Hepatocyte (in vitro differentiated cells): ENCODE data around the gene SLC25A27. TPM values are rescaled to one million over a fixed set of nuclear protein-coding genes. Genes with fewer than 3 reads are reported as not detected.

ENCODE experiments used
- DNase-seq: peaks from one replicate; pipeline ENCODE4 v3.0.0-alpha.2; 2016; ENCODE audit warnings: low spot score
- H2AFZ ChIP-seq: fragments of 200-600 bp; sonication (generic); 2 replicates; pipeline ENCODE4 v1.6.0; 2016; ENCODE audit warnings: antibody characterized with exemption, mild to moderate bottlenecking
- H3K27ac ChIP-seq: fragments of 200-600 bp; sonication (generic); 2 replicates; pipeline ENCODE4 v1.5.1; 2016; ENCODE audit warnings: mild to moderate bottlenecking
- H3K27me3 ChIP-seq: fragments of 200-600 bp; sonication (generic); 2 replicates; pipeline ENCODE4 v1.6.1; 2016
- H3K36me3 ChIP-seq: fragments of 200-600 bp; sonication (generic); replicated peaks from 2 replicates; pipeline ENCODE4 v1.5.1; 2016; ENCODE audit warnings: low read depth; ENCODE audit not compliant: insufficient read depth
- H3K4me1 ChIP-seq: fragments of 200-600 bp; sonication (generic); 2 replicates; pipeline ENCODE4 v1.5.1; 2016; ENCODE audit warnings: mild to moderate bottlenecking, moderate library complexity; ENCODE audit not compliant: insufficient read depth
- H3K4me2 ChIP-seq: fragments of 200-600 bp; sonication (generic); 2 replicates; pipeline ENCODE4 v1.6.0; 2016
- H3K4me3 ChIP-seq: fragments of 200-600 bp; sonication (generic); 2 replicates; pipeline ENCODE4 v1.5.1; 2016; ENCODE audit warnings: mild to moderate bottlenecking
- H3K79me2 ChIP-seq: fragments of 200-600 bp; sonication (generic); 2 replicates; pipeline ENCODE4 v1.6.0; 2017; ENCODE audit warnings: mild to moderate bottlenecking
- H3K9me2 ChIP-seq: fragments of 200-600 bp; sonication (generic); replicated peaks from 2 replicates; pipeline ENCODE4 v1.6.0; 2017; ENCODE audit warnings: mild to moderate bottlenecking; ENCODE audit not compliant: insufficient read depth
- H3K9me3 ChIP-seq: fragments of 200-600 bp; sonication (generic); 2 replicates; pipeline ENCODE4 v1.5.1; 2016; ENCODE audit warnings: low read depth, mild to moderate bottlenecking
- H4K20me1 ChIP-seq: fragments of 200-600 bp; sonication (generic); 2 replicates; pipeline ENCODE4 v1.6.0; 2016; ENCODE audit warnings: mild to moderate bottlenecking; ENCODE audit not compliant: insufficient read depth, poor library complexity, severe bottlenecking
- EZH2 ChIP-seq: fragments of 200-600 bp; sonication (generic); IDR thresholded peaks from 2 replicates; pipeline ENCODE4 v1.6.1; 2016; ENCODE audit warnings: antibody characterized with exemption, mild to moderate bottlenecking, borderline replicate concordance
- EZH2phosphoT487 ChIP-seq: fragments of 200-600 bp; sonication (generic); IDR thresholded peaks from one replicate; pipeline ENCODE4 v1.6.1; 2018; ENCODE audit warnings: antibody characterized with exemption, mild to moderate bottlenecking, low read depth, moderate library complexity; ENCODE audit not compliant: unreplicated experiment, severe bottlenecking
- WGBS: methylation state at CpG from one replicate; pipeline ENCODE4 v1.1.6; 2016; ENCODE audit warnings: low lambda C conversion rate; ENCODE audit errors: missing lambda C conversion rate; 5-methylcytosine and 5-hydroxymethylcytosine counted together
- polyA plus RNA-seq: library from polyadenylated mRNA; unstranded; fragments of >200 nt; fragmentation: Nextera tagmentation; extraction: Ambion mirVana; gene quantifications from 2 replicates; pipeline ENCODE4 v1.2.1, GENCODE V29; 2016
- total RNA-seq: library from RNA; depleted of rRNA; stranded (reverse); fragments of >200 nt; gene quantifications from 2 replicates; pipeline ENCODE4 v1.2.3, GENCODE V29; 2014
- TF ChIP-seq, protein P1 (sequence below): fragments of 200-600 bp; sonication (generic); IDR thresholded peaks from 2 replicates; pipeline ENCODE4 v1.5.1; 2016; ENCODE audit warnings: antibody characterized with exemption, mild to moderate bottlenecking; ENCODE audit not compliant: poor library complexity

The SLC25A27 gene
- total and polyA plus RNA-seq, 2 experiments from 2014 or later = 3.0 to 11.9 TPM

- no peak overlapping the region for H3K27ac ChIP-seq
- WGBS = 86% methylated on average over 2 of the region's 2 CpGs
Measured at GRCh38 chr6:46690141-46690755, 37.5 kb downstream of the SLC25A27 start.

DNA sequence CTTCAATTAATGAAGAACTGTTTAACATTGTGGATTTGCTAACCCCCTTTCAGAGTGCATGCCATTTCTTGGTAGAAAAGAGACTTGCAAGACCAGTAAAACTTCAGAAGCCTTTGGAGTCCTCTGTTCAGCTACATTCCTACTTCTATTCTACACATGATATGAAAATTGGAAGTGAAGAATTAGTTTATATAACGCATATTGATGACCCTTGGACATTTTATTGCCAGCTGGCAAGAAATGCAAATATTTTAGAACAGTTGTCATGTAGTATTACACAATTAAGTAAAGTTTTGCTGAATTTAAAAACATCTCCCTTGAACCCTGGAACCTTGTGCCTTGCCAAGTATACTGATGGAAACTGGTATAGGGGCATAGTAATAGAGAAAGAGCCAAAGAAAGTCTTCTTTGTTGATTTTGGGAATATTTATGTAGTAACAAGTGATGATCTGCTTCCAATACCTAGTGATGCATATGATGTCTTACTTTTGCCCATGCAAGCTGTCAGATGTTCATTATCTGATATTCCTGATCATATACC is 38.2 kb downstream of the SLC25A27 start:
- 63% methylated on average over 1 of the region's 1 CpG for WGBS
- peaks cover 4% of the 10 kb centered on the region for H3K27me3 ChIP-seq
- H4K20me1 ChIP-seq = no peaks in the 10 kb centered on the region
- DNase-seq = no peak
- H2AFZ ChIP-seq = no peak overlapping the region
- H3K9me3 ChIP-seq = no peaks in the 10 kb centered on the region
- TF ChIP-seq, protein P1, sequence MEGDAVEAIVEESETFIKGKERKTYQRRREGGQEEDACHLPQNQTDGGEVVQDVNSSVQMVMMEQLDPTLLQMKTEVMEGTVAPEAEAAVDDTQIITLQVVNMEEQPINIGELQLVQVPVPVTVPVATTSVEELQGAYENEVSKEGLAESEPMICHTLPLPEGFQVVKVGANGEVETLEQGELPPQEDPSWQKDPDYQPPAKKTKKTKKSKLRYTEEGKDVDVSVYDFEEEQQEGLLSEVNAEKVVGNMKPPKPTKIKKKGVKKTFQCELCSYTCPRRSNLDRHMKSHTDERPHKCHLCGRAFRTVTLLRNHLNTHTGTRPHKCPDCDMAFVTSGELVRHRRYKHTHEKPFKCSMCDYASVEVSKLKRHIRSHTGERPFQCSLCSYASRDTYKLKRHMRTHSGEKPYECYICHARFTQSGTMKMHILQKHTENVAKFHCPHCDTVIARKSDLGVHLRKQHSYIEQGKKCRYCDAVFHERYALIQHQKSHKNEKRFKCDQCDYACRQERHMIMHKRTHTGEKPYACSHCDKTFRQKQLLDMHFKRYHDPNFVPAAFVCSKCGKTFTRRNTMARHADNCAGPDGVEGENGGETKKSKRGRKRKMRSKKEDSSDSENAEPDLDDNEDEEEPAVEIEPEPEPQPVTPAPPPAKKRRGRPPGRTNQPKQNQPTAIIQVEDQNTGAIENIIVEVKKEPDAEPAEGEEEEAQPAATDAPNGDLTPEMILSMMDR = no peak
- no peak for TF ChIP-seq EZH2
- TF ChIP-seq EZH2phosphoT487 = no peak
- H3K4me2 ChIP-seq = no peak overlapping the region
- no peak overlapping the region for H3K27ac ChIP-seq
- no peaks in the 10 kb centered on the region for H3K36me3 ChIP-seq
- H3K9me2 ChIP-seq = no peaks in the 10 kb centered on the region
- H3K4me1 ChIP-seq = no peaks in the 10 kb centered on the region
- no peak overlapping the region for H3K4me3 ChIP-seq
- H3K79me2 ChIP-seq = no peaks in the 10 kb centered on the region

More at GRCh38 chr6:46690141-46690755, 37.5 kb downstream of the SLC25A27 start:
- no peaks in the 10 kb centered on the region for H3K4me1 ChIP-seq
- H2AFZ ChIP-seq = no peak overlapping the region
- no peaks in the 10 kb centered on the region for H3K79me2 ChIP-seq
- no peaks in the 10 kb centered on the region for H3K9me3 ChIP-seq
- peaks cover 4% of the 10 kb centered on the region for H3K27me3 ChIP-seq
- no peak overlapping the region for H3K4me2 ChIP-seq
- no peak for TF ChIP-seq EZH2phosphoT487
- TF ChIP-seq, protein P1 = no peak
- no peak for TF ChIP-seq EZH2
- no peaks in the 10 kb centered on the region for H3K36me3 ChIP-seq
- H3K4me3 ChIP-seq = no peak overlapping the region
- H4K20me1 ChIP-seq = no peaks in the 10 kb centered on the region
- no peaks in the 10 kb centered on the region for H3K9me2 ChIP-seq
- no peak for DNase-seq

- no peak for DNase-seq
- Histone ChIP-seq H3K4me1 (no peaks in the 10 kb centered on the region), H3K27me3 (peaks cover 26% of the 10 kb centered on the region), H3K4me3 (no peak overlapping the region), H3K36me3 (no peaks in the 10 kb centered on the region), H3K27ac (no peak overlapping the region), H3K9me3 (no peaks in the 10 kb centered on the region), H2AFZ (no peak overlapping the region), H4K20me1 (no peaks in the 10 kb centered on the region), H3K9me2 (no peaks in the 10 kb centered on the region), H3K79me2 (no peaks in the 10 kb centered on the region), H3K4me2 (no peak overlapping the region)
- TF ChIP-seq EZH2 = no peak
- TF ChIP-seq EZH2phosphoT487 = no peak
- 72% methylated on average over 1 of the region's 1 CpG for WGBS
Measured at GRCh38 chr6:46699970-46700369, 47.2 kb downstream of the SLC25A27 start.

DNA sequence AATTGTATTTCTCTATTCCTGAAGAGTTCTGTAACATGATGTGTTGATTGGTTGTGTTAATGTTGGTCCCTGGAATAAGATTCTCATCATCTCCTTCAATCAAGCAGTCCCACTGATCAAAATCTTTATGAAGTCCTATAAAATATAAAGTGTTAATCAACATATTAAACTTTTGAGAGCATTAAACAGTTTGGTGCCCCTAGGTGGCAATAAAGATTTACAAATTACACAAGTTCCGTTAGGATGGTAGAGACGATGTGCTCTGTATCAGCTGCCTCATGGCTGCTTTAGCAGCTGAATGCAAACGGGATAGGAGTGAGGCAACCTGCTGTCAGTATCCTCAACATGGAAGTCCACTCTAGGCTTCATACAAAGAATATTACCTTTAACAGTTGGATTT is 51.8 kb downstream of the SLC25A27 start:
- WGBS = 27% methylated on average over 3 of the region's 3 CpGs
- Histone ChIP-seq H3K27me3 (peaks cover 32% of the 10 kb centered on the region), H3K27ac (no peak overlapping the region), H3K4me1 (no peaks in the 10 kb centered on the region), H3K4me2 (no peak overlapping the region), H3K9me3 (no peaks in the 10 kb centered on the region), H3K36me3 (no peaks in the 10 kb centered on the region), H2AFZ (no peak overlapping the region), H4K20me1 (no peaks in the 10 kb centered on the region), H3K79me2 (no peaks in the 10 kb centered on the region), H3K4me3 (no peak overlapping the region), H3K9me2 (no peaks in the 10 kb centered on the region)
- TF ChIP-seq, protein P1 = no peak
- TF ChIP-seq EZH2phosphoT487 = no peak
- no peak for TF ChIP-seq EZH2
- DNase-seq = no peak
